ENCODE data around the gene RUNX1.

The RUNX1 gene

DNA sequence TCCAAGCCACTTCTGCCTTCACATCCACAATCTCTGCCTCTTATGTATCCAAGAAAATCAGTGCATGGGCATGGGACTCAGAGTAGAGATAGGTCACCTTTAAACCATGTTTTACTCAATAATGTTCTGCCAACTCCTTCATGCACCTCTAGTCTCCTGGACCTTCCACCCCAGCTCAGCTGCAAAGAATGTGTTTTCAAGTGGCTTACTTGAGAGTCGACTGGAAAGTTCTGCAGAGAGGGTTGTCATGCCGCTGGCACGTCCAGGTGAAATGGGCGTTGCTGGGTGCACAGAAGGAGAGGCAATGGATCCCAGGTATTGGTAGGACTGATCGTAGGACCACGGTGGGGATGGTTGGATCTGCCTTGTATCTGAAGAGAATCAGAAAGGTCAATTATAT is 250.0 kb downstream of the RUNX1 start:
- in situ Hi-C loops (cut with MboI; ENCODE audit: low pct_unique_long_range_greater_than_20kb, low sequenced_read_pairs, unreplicated experiment): no loop called here
- no peak for TF ChIP-seq CTCF (IDR thresholded peaks at IDR 0.05; ENCODE audit: extremely low read depth, insufficient read depth, missing control alignments)
- DNase-seq (ENCODE audit: low spot score): no peak

DNA sequence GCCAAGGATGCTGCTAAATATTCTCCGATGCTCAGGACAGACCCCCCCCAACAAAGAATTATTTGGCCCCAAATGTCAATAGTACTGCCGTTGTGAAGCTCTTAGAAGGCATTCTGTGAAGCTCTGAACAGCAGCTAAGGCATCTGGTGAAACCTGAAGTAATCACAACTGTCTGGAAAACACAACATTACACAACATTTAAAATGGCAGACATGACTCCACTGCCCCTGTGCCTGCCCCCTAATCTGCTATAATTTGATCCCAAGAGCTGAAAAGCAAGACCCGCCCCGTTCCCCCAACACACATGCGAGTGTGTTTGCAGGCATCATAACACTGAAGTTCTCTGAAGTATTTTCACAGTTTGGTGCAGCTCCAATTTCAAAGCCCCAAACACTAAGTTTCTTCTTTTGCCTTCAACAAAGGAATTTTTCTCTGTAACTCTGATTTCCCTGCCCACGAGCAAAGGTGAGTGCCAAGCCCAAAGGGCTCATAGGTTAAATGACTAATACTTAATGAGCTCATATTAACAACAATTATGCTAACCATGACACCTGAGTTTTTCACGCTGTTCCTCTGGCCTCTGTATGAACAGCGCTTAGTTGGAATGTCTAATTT is 251.1 kb downstream of the RUNX1 start:
- no peak for TF ChIP-seq CTCF (IDR thresholded peaks at IDR 0.05; ENCODE audit: extremely low read depth, insufficient read depth, missing control alignments)
- DNase-seq (ENCODE audit: low spot score): no peak
- in situ Hi-C loops (cut with MboI; ENCODE audit: low pct_unique_long_range_greater_than_20kb, low sequenced_read_pairs, unreplicated experiment): no loop called here

DNA sequence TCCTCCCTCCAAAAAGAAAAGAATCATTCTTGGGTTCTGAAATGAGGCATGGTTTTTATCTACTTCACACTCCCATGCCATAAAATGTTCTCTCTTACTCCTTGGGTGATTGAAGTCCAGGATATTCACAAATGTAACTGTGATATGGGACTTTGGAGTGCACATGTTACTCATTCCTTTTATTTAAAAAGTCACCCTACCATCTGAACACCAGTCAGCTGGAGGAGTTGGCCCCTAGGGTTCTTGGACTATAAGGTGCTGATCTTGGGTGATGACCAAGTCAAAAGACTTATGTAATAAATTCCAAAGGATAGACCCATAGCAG is 251.9 kb downstream of the RUNX1 start:
- in situ Hi-C loops (cut with MboI; ENCODE audit: low pct_unique_long_range_greater_than_20kb, low sequenced_read_pairs, unreplicated experiment): no loop called here
- DNase-seq (ENCODE audit: low spot score): no peak
- TF ChIP-seq CTCF (IDR thresholded peaks at IDR 0.05; ENCODE audit: extremely low read depth, insufficient read depth, missing control alignments): no peak

DNA sequence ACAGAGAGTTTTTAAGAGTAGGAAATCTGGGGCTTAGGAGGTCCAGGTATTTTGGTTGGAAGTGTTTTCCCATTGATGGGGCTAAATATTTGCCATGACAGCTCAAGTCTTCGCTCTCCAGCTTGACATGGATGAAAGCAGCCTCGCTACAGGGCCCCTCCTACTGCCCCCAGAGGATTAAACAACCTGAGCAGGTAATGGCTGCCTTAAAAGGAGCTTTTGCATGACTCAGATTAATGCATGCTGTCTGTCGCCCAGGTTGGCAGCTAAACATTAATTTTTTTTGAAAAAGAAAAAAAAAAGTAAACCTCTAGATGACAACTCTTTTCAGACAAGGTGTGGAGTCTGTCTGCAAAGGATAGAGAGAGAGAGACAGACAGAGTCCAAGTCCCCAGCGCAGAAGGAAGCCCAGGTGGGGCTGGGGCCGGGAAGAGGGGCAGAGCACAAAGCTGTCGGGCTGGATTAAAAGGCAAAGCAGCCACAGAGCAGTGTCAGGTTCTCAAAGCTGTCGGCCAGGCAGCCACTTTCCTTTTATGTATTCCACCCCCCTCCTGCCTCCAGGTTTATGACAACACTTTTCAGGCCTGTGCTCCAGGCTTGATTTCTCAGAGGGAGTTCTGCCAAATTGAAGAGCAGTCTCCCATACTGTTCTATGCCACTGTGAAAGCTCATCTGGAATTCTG is 252.4 kb downstream of the RUNX1 start:
- in situ Hi-C loops (cut with MboI; ENCODE audit: low pct_unique_long_range_greater_than_20kb, low sequenced_read_pairs, unreplicated experiment): no loop called here
- DNase-seq (ENCODE audit: low spot score): no peak
- TF ChIP-seq CTCF (IDR thresholded peaks at IDR 0.05; ENCODE audit: extremely low read depth, insufficient read depth, missing control alignments): no peak

GRCh38 chr21:34795548-34796180 is 253.4 kb downstream of the RUNX1 start:
- no peak for TF ChIP-seq CTCF (IDR thresholded peaks at IDR 0.05; ENCODE audit: extremely low read depth, insufficient read depth, missing control alignments)
- in situ Hi-C loops (cut with MboI; ENCODE audit: low pct_unique_long_range_greater_than_20kb, low sequenced_read_pairs, unreplicated experiment): no loop called here
- no peak for DNase-seq (ENCODE audit: low spot score)

GRCh38 chr21:34795175-34795547 is 253.9 kb downstream of the RUNX1 start:
- no peak for TF ChIP-seq CTCF (IDR thresholded peaks at IDR 0.05; ENCODE audit: extremely low read depth, insufficient read depth, missing control alignments)
- in situ Hi-C loops (cut with MboI; ENCODE audit: low pct_unique_long_range_greater_than_20kb, low sequenced_read_pairs, unreplicated experiment): no loop called here
- DNase-seq (ENCODE audit: low spot score): no peak
